ENCODE data around the gene PTPRN2.

Gene PTPRN2

GRCh38 chr7:158194365-158194900 is 393.2 kb downstream of the PTPRN2 start:
- TF ChIP-seq, protein P1, sequence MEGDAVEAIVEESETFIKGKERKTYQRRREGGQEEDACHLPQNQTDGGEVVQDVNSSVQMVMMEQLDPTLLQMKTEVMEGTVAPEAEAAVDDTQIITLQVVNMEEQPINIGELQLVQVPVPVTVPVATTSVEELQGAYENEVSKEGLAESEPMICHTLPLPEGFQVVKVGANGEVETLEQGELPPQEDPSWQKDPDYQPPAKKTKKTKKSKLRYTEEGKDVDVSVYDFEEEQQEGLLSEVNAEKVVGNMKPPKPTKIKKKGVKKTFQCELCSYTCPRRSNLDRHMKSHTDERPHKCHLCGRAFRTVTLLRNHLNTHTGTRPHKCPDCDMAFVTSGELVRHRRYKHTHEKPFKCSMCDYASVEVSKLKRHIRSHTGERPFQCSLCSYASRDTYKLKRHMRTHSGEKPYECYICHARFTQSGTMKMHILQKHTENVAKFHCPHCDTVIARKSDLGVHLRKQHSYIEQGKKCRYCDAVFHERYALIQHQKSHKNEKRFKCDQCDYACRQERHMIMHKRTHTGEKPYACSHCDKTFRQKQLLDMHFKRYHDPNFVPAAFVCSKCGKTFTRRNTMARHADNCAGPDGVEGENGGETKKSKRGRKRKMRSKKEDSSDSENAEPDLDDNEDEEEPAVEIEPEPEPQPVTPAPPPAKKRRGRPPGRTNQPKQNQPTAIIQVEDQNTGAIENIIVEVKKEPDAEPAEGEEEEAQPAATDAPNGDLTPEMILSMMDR (IDR thresholded peaks at IDR 0.05), result no peak
- no peaks in the 10 kb centered on the region for H3K79me2 ChIP-seq
- H3K27ac ChIP-seq, result no peak overlapping the region
- H3K9me3 ChIP-seq (ENCODE audit: control insufficient read depth, low read length), result no peaks in the 10 kb centered on the region
- H3K27me3 ChIP-seq (ENCODE audit: control insufficient read depth, insufficient read depth, low read length), result no peaks in the 10 kb centered on the region
- H3K4me1 ChIP-seq, result no peaks in the 10 kb centered on the region
- no peak overlapping the region for H3K9ac ChIP-seq
- H3K4me2 ChIP-seq (ENCODE audit: low read length), result no peak overlapping the region
- no peak overlapping the region for H3K4me3 ChIP-seq (ENCODE audit: low read depth, low read length)
- no peaks in the 10 kb centered on the region for H3K36me3 ChIP-seq (ENCODE audit: control insufficient read depth, insufficient read depth, low read length)
- no peak overlapping the region for H2AFZ ChIP-seq

GRCh38 chr7:158193446-158193845 is 394.2 kb downstream of the PTPRN2 start:
- H2AFZ ChIP-seq, result no peak overlapping the region
- no peak overlapping the region for H3K4me3 ChIP-seq (ENCODE audit: low read depth, low read length)
- no peaks in the 10 kb centered on the region for H3K27me3 ChIP-seq (ENCODE audit: control insufficient read depth, insufficient read depth, low read length)
- TF ChIP-seq, protein P1 (IDR thresholded peaks at IDR 0.05), result no peak
- no peak overlapping the region for H3K27ac ChIP-seq
- H3K79me2 ChIP-seq, result no peaks in the 10 kb centered on the region
- no peak overlapping the region for H3K4me2 ChIP-seq (ENCODE audit: low read length)
- no peaks in the 10 kb centered on the region for H3K9me3 ChIP-seq (ENCODE audit: control insufficient read depth, low read length)
- no peaks in the 10 kb centered on the region for H3K4me1 ChIP-seq
- no peak overlapping the region for H3K9ac ChIP-seq
- H3K36me3 ChIP-seq (ENCODE audit: control insufficient read depth, insufficient read depth, low read length), result no peaks in the 10 kb centered on the region

DNA sequence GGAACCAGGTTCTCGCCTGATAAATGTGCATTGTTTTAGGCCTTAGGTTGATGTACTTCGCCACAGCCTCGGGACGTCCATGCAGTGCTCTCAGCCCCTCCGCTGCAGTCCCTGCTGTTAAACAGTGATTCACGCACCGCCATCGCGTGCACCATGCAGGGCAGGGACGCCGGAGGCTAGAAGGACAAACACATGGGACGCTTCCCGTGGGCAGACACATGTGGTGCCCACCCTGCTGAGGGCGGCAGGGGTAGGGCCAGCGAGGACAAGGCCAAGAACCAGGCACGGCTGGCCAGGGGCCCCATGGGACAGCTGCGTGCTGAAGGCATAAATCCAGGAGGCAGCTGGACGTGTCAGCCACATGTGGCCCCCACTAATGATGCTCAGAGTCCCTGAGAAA is 394.7 kb downstream of the PTPRN2 start:
- no peaks in the 10 kb centered on the region for H3K79me2 ChIP-seq
- H3K4me1 ChIP-seq, result no peaks in the 10 kb centered on the region
- TF ChIP-seq, protein P1 (IDR thresholded peaks at IDR 0.05), result no peak
- no peaks in the 10 kb centered on the region for H3K27me3 ChIP-seq (ENCODE audit: control insufficient read depth, insufficient read depth, low read length)
- H2AFZ ChIP-seq, result no peak overlapping the region
- no peaks in the 10 kb centered on the region for H3K36me3 ChIP-seq (ENCODE audit: control insufficient read depth, insufficient read depth, low read length)
- H3K4me2 ChIP-seq (ENCODE audit: low read length), result no peak overlapping the region
- no peak overlapping the region for H3K27ac ChIP-seq
- no peak overlapping the region for H3K9ac ChIP-seq
- no peak overlapping the region for H3K4me3 ChIP-seq (ENCODE audit: low read depth, low read length)
- no peaks in the 10 kb centered on the region for H3K9me3 ChIP-seq (ENCODE audit: control insufficient read depth, low read length)

- TF ChIP-seq, protein P1 (IDR thresholded peaks at IDR 0.05), result no peak
- Histone ChIP-seq H3K36me3 (ENCODE audit: control insufficient read depth, insufficient read depth, low read length) (no peaks in the 10 kb centered on the region), H2AFZ (no peak overlapping the region)
Measured at GRCh38 chr7:158192184-158192835, 395.3 kb downstream of the PTPRN2 start.

DNA sequence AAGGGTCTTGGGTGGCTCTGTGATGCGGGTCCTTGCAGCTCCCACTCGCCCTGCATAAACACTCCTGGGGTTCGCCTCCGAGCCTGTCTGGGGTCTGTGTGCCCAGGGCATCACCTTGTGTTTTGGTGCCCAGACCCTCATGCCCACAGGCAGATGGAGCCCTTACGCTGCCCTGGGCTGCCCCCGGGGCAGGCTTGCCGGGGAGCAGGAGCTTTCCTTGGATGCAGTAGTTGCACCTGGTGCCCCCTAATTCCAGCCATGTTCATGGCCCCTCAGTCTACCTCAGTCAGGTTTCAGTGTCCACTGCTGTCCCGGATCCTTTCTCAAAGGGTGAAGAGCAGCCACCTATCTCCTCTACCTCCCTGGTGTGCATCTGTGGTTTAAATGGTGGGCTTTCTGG is 396.0 kb downstream of the PTPRN2 start:
- H3K9me3 ChIP-seq (ENCODE audit: control insufficient read depth, low read length), result no peaks in the 10 kb centered on the region
- H3K27me3 ChIP-seq (ENCODE audit: control insufficient read depth, insufficient read depth, low read length), result no peaks in the 10 kb centered on the region
- no peak overlapping the region for H2AFZ ChIP-seq
- no peaks in the 10 kb centered on the region for H3K4me1 ChIP-seq
- H3K27ac ChIP-seq, result no peak overlapping the region
- no peaks in the 10 kb centered on the region for H3K36me3 ChIP-seq (ENCODE audit: control insufficient read depth, insufficient read depth, low read length)
- no peak overlapping the region for H3K4me2 ChIP-seq (ENCODE audit: low read length)
- no peaks in the 10 kb centered on the region for H3K79me2 ChIP-seq
- TF ChIP-seq, protein P1 (IDR thresholded peaks at IDR 0.05), result no peak
- no peak overlapping the region for H3K4me3 ChIP-seq (ENCODE audit: low read depth, low read length)
- no peak overlapping the region for H3K9ac ChIP-seq

More at GRCh38 chr7:158192184-158192835, 395.3 kb downstream of the PTPRN2 start:
- Histone ChIP-seq H3K4me3 (ENCODE audit: low read depth, low read length) (no peak overlapping the region), H3K79me2 (no peaks in the 10 kb centered on the region), H3K4me1 (no peaks in the 10 kb centered on the region), H3K9ac (no peak overlapping the region), H3K27me3 (ENCODE audit: control insufficient read depth, insufficient read depth, low read length) (no peaks in the 10 kb centered on the region), H3K4me2 (ENCODE audit: low read length) (no peak overlapping the region), H3K9me3 (ENCODE audit: control insufficient read depth, low read length) (no peaks in the 10 kb centered on the region), H3K27ac (no peak overlapping the region)

Measured in parathyroid adenoma (tissue), 2 donors.